H1 (cell line): ENCODE measurements around the gene DOLK. TPM values are rescaled to one million over a fixed set of nuclear protein-coding genes. Genes with fewer than 3 reads are reported as not detected.

ENCODE experiments used
- CTCF ChIA-PET: fragments of 300-600 bp; sonication (Branson Sonifier 250); formaldehyde crosslinking; loops from one replicate; lab custom pipeline; 2021; ENCODE audit not compliant: partially characterized antibody; lab: Charles Lee
- POLR2A ChIA-PET: fragments of 300-600 bp; sonication (Branson Sonifier 250); formaldehyde crosslinking; loops from one replicate; lab custom pipeline; 2021; ENCODE audit warnings: inconsistent platforms; ENCODE audit not compliant: partially characterized antibody; lab: Charles Lee
- DNase-seq, 2 experiments: peaks; one replicate each; pipeline versions ENCODE4 v3.0.0 to v3.0.0-alpha.2; 2010 to 2022; ENCODE audit warnings: low spot score in 2 of 2, low read depth in 1 of 2, mixed read lengths in 1 of 2
- FAIRE-seq: peaks from 2 replicates; lab custom pipeline; 2011; peaks lifted over from hg19 to GRCh38; lab: Jason Lieb, UNC
- H2AFZ ChIP-seq: 2 replicates; pipeline ENCODE4 v1.8.1; 2012; ENCODE audit warnings: low read length, inconsistent platforms
- H2AK5ac ChIP-seq: 2 replicates; pipeline ENCODE4 v1.6.1; 2013; ENCODE audit warnings: low read depth, low read length
- H2BK120ac ChIP-seq: replicated peaks from 2 replicates; pipeline ENCODE3; 2013; ENCODE audit warnings: low read depth, low read length, inconsistent platforms
- H2BK12ac ChIP-seq: 2 replicates; pipeline ENCODE4 v1.6.1; 2013; ENCODE audit warnings: low read depth, low read length
- H2BK15ac ChIP-seq: 2 replicates; pipeline ENCODE4 v1.6.1; 2013; ENCODE audit warnings: low read length
- H2BK20ac ChIP-seq: 2 replicates; pipeline ENCODE4 v1.6.1; 2013; ENCODE audit warnings: low read length
- H2BK5ac ChIP-seq: 2 replicates; pipeline ENCODE4 v1.6.1; 2013; ENCODE audit warnings: low read depth, low read length
- H3K14ac ChIP-seq: 2 replicates; pipeline ENCODE4 v1.6.1; 2013; ENCODE audit warnings: inconsistent platforms; ENCODE audit not compliant: insufficient read length
- H3K18ac ChIP-seq: 2 replicates; pipeline ENCODE4 v1.6.1; 2013; ENCODE audit warnings: low read length; ENCODE audit errors: extremely low read depth
- H3K23ac ChIP-seq: 2 replicates; pipeline ENCODE4 v1.6.1; 2013; ENCODE audit warnings: inconsistent platforms; ENCODE audit not compliant: insufficient read length
- H3K23me2 ChIP-seq: 2 replicates; pipeline ENCODE4 v1.6.1; 2013; ENCODE audit warnings: low read depth, low read length
- H3K27ac ChIP-seq: 2 replicates; pipeline ENCODE4 v1.6.1; 2011; ENCODE audit warnings: low read depth, low read length, inconsistent platforms
- H3K27me3 ChIP-seq, 4 experiments: replicated peaks in 1 of 4; 1 replicate in 1 of 4; 2 replicates in 3 of 4; pipeline versions ENCODE4 v1.6.1 to v1.8.1; 2011 to 2013; ENCODE audit warnings: low read length in 3 of 4, mild to moderate bottlenecking in 3 of 4, inconsistent platforms in 2 of 4, mixed read lengths in 2 of 4, moderate library complexity in 1 of 4; ENCODE audit not compliant: control insufficient read depth in 3 of 4, insufficient read depth in 3 of 4; ENCODE audit errors: extremely low read depth in 1 of 4
- H3K36me3 ChIP-seq, 4 experiments: 2 replicates each; pipeline versions ENCODE4 v1.6.1 to v1.8.1; 2011 to 2013; ENCODE audit warnings: mild to moderate bottlenecking in 4 of 4, low read length in 3 of 4, moderate library complexity in 2 of 4, control low read depth in 1 of 4, inconsistent platforms in 1 of 4; ENCODE audit not compliant: insufficient read depth in 4 of 4, control insufficient read depth in 2 of 4
- H3K4ac ChIP-seq: replicated peaks from 2 replicates; pipeline ENCODE3; 2013; ENCODE audit warnings: low read length, low read depth, mixed read lengths, inconsistent platforms; ENCODE audit not compliant: insufficient read length
- H3K4me1 ChIP-seq, 4 experiments: replicated peaks in 1 of 4; 1 replicate in 1 of 4; 2 replicates in 3 of 4; pipeline versions ENCODE4 v1.6.1 to v1.8.1; 2011 to 2013; ENCODE audit warnings: low read length in 3 of 4, inconsistent platforms in 2 of 4, mixed read lengths in 1 of 4; ENCODE audit not compliant: insufficient read depth in 4 of 4, control insufficient read depth in 3 of 4
- H3K4me2 ChIP-seq, 2 experiments: 2 replicates each; pipeline versions ENCODE4 v1.6.1 to v1.8.1; 2011 to 2013; ENCODE audit warnings: low read depth in 2 of 2, low read length in 2 of 2, control low read depth in 1 of 2, inconsistent platforms in 1 of 2, mild to moderate bottlenecking in 1 of 2; ENCODE audit not compliant: insufficient read depth in 1 of 2
- H3K4me3 ChIP-seq, 4 experiments: fragments of 200-600, 300-600 bp in 1 of 4; sonication (generic), shearing (Covaris generic), sonication (Bioruptor Twin) in 1 of 4; 2 replicates each; pipeline versions ENCODE4 v1.5.1 to v1.8.1; 2011 to 2016; ENCODE audit warnings: low read length in 4 of 4, low read depth in 3 of 4, control low read depth in 2 of 4, inconsistent platforms in 2 of 4, mild to moderate bottlenecking in 2 of 4, mixed read lengths in 1 of 4, moderate library complexity in 1 of 4; ENCODE audit not compliant: insufficient read depth in 2 of 4; ENCODE audit errors: extremely low read depth in 1 of 4
- H3K56ac ChIP-seq: replicated peaks from 2 replicates; pipeline ENCODE3; 2013; ENCODE audit warnings: low read depth, mild to moderate bottlenecking, mixed read lengths, low read length, inconsistent platforms; ENCODE audit not compliant: insufficient read length
- H3K79me1 ChIP-seq: 2 replicates; pipeline ENCODE4 v1.6.1; 2013; ENCODE audit warnings: low read depth, low read length, control low read depth
- H3K79me2 ChIP-seq, 2 experiments: 2 replicates each; pipeline versions ENCODE4 v1.6.1 to v1.8.1; 2012 to 2013; ENCODE audit warnings: low read length in 2 of 2, mild to moderate bottlenecking in 2 of 2, inconsistent platforms in 1 of 2; ENCODE audit not compliant: insufficient read depth in 2 of 2, control insufficient read depth in 1 of 2
- H3K9ac ChIP-seq, 4 experiments: replicated peaks in 1 of 4; 1 replicate in 1 of 4; 2 replicates in 3 of 4; pipeline versions ENCODE4 v1.6.1 to v1.8.1; 2011 to 2013; ENCODE audit warnings: low read depth in 3 of 4, low read length in 3 of 4, control low read depth in 2 of 4, mild to moderate bottlenecking in 2 of 4, moderate library complexity in 2 of 4, inconsistent platforms in 1 of 4; ENCODE audit errors: extremely low read depth in 1 of 4
- H3K9me3 ChIP-seq, 2 experiments: 2 replicates each; pipeline versions ENCODE4 v1.6.1 to v1.8.1; 2012 to 2013; ENCODE audit warnings: mild to moderate bottlenecking in 2 of 2, moderate library complexity in 2 of 2, control low read depth in 1 of 2, inconsistent platforms in 1 of 2, low read depth in 1 of 2, low read length in 1 of 2, mixed read lengths in 1 of 2; ENCODE audit not compliant: insufficient read depth in 2 of 2
- H4K20me1 ChIP-seq, 2 experiments: replicated peaks in 1 of 2; 2 replicates each; pipeline versions ENCODE3 to v1.8.1; 2011 to 2013; ENCODE audit warnings: inconsistent platforms in 2 of 2, low read length in 2 of 2, mild to moderate bottlenecking in 1 of 2; ENCODE audit not compliant: insufficient read depth in 2 of 2, control insufficient read depth in 1 of 2
- H4K5ac ChIP-seq: 2 replicates; pipeline ENCODE4 v1.6.1; 2013; ENCODE audit warnings: low read length, low read depth, mixed read lengths, inconsistent platforms; ENCODE audit not compliant: insufficient read length
- H4K8ac ChIP-seq: 2 replicates; pipeline ENCODE4 v1.8.0; 2013; ENCODE audit warnings: mild to moderate bottlenecking, moderate library complexity, low read length, inconsistent platforms; ENCODE audit not compliant: insufficient read depth; ENCODE audit errors: extremely low read depth
- H4K91ac ChIP-seq: replicated peaks from 2 replicates; pipeline ENCODE3; 2013; ENCODE audit warnings: low read length, mixed read lengths, inconsistent platforms; ENCODE audit not compliant: insufficient read length
- POLR2A ChIP-seq, 2 experiments: IDR thresholded peaks; 1 replicate in 1 of 2; 2 replicates in 1 of 2; pipeline ENCODE4 v1.6.1; 2011; ENCODE audit warnings: low read depth in 2 of 2, low read length in 2 of 2, mild to moderate bottlenecking in 2 of 2; ENCODE audit errors: control extremely low read depth in 1 of 2
- RFX5 ChIP-seq: IDR thresholded peaks from 2 replicates; pipeline ENCODE4 v1.6.1; 2011; ENCODE audit warnings: low read depth, low read length, improper control_type of control experiment, borderline replicate concordance
- WGBS, 2 experiments: shearing (Covaris generic) in 1 of 2; methylation state at CpG; one replicate each; pipeline versions ENCODE4 v1.1.6 to v1.1.7; 2013 to 2015; ENCODE audit warnings: low lambda C conversion rate in 2 of 2, mixed read lengths in 2 of 2, inconsistent platforms in 1 of 2, low coverage in 1 of 2, missing lambda C conversion rate in 1 of 2; ENCODE audit not compliant: insufficient replicate concordance in 2 of 2, insufficient coverage in 1 of 2, insufficient read length in 1 of 2; ENCODE audit errors: extremely low coverage in 1 of 2, missing lambda C conversion rate in 1 of 2; 5-methylcytosine and 5-hydroxymethylcytosine counted together
- polyA plus RNA-seq, 7 experiments: library from polyadenylated mRNA; depleted of rRNA in 3 of 7; stranded (reverse) in 5 of 7; unstranded in 2 of 7; fragments of >200 nt in 5 of 7; fragments of 200-250 nt in 2 of 7; gene quantifications; 1 replicate in 5 of 7; 2 replicates in 1 of 7; 4 replicates in 1 of 7; pipeline versions ENCODE4 v1.2.1 to v1.2.3, GENCODE V29; 2011 to 2013; ENCODE audit warnings: missing spikeins in 2 of 7, mixed read lengths in 2 of 7
- total RNA-seq: library from RNA; stranded (reverse); fragmentation: NEBNext Ultra II Directional; extraction: Animal tissue kit (Norgen Biotek cat#: 25700); gene quantifications from 2 replicates; pipeline ENCODE4 v1.2.1, GENCODE V29; 2021

Gene DOLK
- total and polyA plus RNA-seq, 2 of the 8 experiments (the other 6 are each of a cell fraction or from before 2014, with no cell fraction given) = 17.2 to 44.3 TPM

DNA sequence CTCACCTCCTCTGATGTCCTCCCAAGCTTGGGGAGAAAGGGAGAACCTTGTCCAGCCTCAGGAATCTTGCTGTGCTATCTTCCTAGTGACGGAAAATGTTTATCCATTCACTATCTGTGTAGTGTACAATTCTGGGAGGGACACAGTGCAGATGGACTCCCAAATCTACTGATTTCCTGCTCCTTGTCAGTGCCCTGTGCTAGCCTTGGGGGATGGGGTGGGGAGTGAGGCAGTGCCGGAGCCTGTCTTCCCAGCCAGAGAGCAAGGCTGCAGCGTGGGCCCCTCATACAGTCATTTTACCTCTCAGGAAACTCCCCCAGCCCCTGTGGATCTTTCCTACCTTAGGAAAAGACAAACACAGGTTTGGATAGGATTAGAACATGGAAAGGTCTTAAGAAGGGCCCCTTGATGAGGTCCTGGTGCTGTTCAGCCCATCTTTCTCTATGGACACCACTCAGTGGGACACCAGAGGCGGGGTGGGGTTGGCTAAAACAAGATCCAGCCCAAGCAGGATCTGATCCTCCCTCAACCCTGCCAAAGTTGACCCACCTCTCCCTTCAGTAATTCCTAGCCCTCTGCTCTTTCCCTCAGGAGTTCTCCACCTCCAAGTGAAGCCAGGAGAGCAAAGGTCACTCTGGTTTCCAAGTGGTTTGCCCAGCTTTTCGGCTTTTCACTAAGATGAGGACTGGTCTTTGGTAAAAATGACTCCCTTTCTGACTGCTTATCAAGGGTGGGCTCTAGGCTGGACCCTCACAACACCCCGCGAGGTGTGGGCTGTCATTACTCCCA, 3.4 kb downstream of the DOLK start:
- Histone ChIP-seq H4K8ac (no peak overlapping the region), H3K36me3 (peaks cover 0 to 5% (median 2%) of the 10 kb centered on the region in 4 experiments; a peak in 2 of 8 replicates), H3K9me3 (no peaks in the 10 kb centered on the region), H4K91ac (no peak overlapping the region), H3K79me1 (peaks cover 10% of the 10 kb centered on the region), H2BK15ac (no peak overlapping the region), H3K14ac (no peak overlapping the region), H3K9ac (no peak overlapping the region), H2BK5ac (no peak overlapping the region), H3K79me2 (peaks cover 0 to 17% of the 10 kb centered on the region in 2 experiments; a peak in 1 of 4 replicates), H3K27ac (no peak overlapping the region), H2AK5ac (no peak overlapping the region), H3K18ac (no peak overlapping the region), H3K4ac (no peak overlapping the region), H3K27me3 (no peaks in the 10 kb centered on the region), H3K56ac (no peak overlapping the region), H4K5ac (no peak overlapping the region), H3K4me3 (no peak overlapping the region), H2BK120ac (no peak overlapping the region), H3K4me1 (peaks cover 0 to 9% (median 6%) of the 10 kb centered on the region in 4 experiments; a peak in 3 of 7 replicates), H3K4me2 (no peak overlapping the region), H4K20me1 (peaks cover 0 to 1% of the 10 kb centered on the region in 2 experiments), H2BK12ac (no peak overlapping the region), H2BK20ac (no peak overlapping the region), H3K23ac (no peak overlapping the region), H3K23me2 (peaks cover 13% of the 10 kb centered on the region), H2AFZ (no peak overlapping the region)
- DNase-seq (no peak), FAIRE-seq (no peak)
- TF ChIP-seq RFX5 = no peak
- TF ChIP-seq POLR2A (IDR thresholded peaks at IDR 0.05; ENCODE audit: control extremely low read depth in 1 of 2, low read depth in 2 of 2, low read length in 2 of 2) = peak in 1 of 2 experiments; percentile 32; a peak in 1 of 3 replicates
- CTCF ChIA-PET = interaction anchor here (0.6 to 2.5 kb wide), 6 partner anchors 9 to 603 kb away, joined by 3 to 6 read pairs (median 4); partner anchors contain the start of gene ENDOG
- 89% methylated on average over 7 of the region's 7 CpGs; no CpG with 5 or more reads in 1 of the 2 experiments for WGBS, 2 experiments
- POLR2A ChIA-PET = interaction anchor here (1.3 to 2.4 kb wide), 2 partner anchors 15 to 114 kb away, joined by 4 to 9 read pairs; no protein-coding TSS in a partner anchor
